DND-41 (cell line): ENCODE data around the gene GHRL.

Source experiments
- CTCF ChIP-seq: IDR thresholded peaks from 2 replicates; pipeline ENCODE4 v1.5.1; 2012; ENCODE audit warnings: borderline replicate concordance, low read length, moderate library complexity, mild to moderate bottlenecking; ENCODE audit not compliant: poor library complexity, severe bottlenecking; ENCODE audit errors: extremely low read depth
- EZH2 ChIP-seq: IDR thresholded peaks from 3 replicates; pipeline ENCODE4 v1.6.1; 2012; ENCODE audit warnings: borderline replicate concordance, low read depth, mild to moderate bottlenecking, moderate library complexity, low read length, inconsistent platforms; ENCODE audit not compliant: severe bottlenecking

GRCh38 chr3:10290481-10291176, 2.1 kb downstream of the GHRL start:
- TF ChIP-seq CTCF (no peak), EZH2 (no peak)
